ENCODE measurements around the gene HAS3. TPM values are rescaled to one million over a fixed set of nuclear protein-coding genes. Genes with fewer than 3 reads are reported as not detected.
A peak's percentile ranks its signal among the peaks of the same experiment; 100 is the strongest.

Gene HAS3
- total RNA-seq, 1 experiment from 2014 or later, result 100 TPM

DNA sequence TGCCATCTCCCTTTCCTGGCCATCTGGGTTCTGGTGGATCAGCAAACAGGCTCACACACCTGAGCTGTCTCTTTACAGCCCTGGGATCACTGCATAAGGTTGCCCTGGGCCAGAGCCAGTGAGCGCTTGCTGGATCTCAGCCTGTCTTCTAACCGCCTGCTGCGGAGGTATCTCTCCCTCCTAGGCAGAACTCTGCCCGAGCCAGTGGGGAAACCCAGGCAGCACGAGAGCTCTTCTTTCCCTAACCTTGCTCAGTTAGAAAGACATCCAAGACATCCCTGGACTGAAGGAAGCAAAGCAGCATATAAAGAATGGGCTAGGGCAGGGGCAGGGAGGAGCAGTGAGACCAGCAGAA lies 6.4 kb downstream of the HAS3 start:
- peaks cover 8% of the 10 kb centered on the region; the same call in 1 of the 2 replicates for H3K79me2 ChIP-seq (ENCODE audit: insufficient read depth, low read length)
- no peaks in the 10 kb centered on the region for H3K27me3 ChIP-seq (ENCODE audit: insufficient read depth, low read length)
- no peak overlapping the region for H4K91ac ChIP-seq (ENCODE audit: insufficient read length, low read depth, low read length)
- Mint-ChIP-seq H3K4me3 (no peak overlapping the region), H3K27me3 (ENCODE audit: low read depth) (no peaks in the 10 kb centered on the region), H3K36me3 (ENCODE audit: insufficient read depth in 1 of 3, low read depth in 3 of 3) (peaks cover 56 to 80% (median 68%) of the 10 kb centered on the region in 3 experiments), H3K4me1 (peaks cover 21 to 32% of the 10 kb centered on the region in 2 experiments), H3K27ac (peak overlapping the region in 1 of 3 experiments; percentile 74; a peak in 2 of 7 replicates), H3K9me3 (no peaks in the 10 kb centered on the region)
- H4K8ac ChIP-seq (replicated peaks; ENCODE audit: insufficient read length, low read depth, low read length), result no peak overlapping the region
- H3K27ac ChIP-seq (ENCODE audit: insufficient read length, low read depth, low read length), result no peak overlapping the region
- no peak overlapping the region for H2BK12ac ChIP-seq (ENCODE audit: insufficient read length, low read depth, low read length)
- H3K4ac ChIP-seq (ENCODE audit: low read depth, low read length), result no peak overlapping the region
- H2BK5ac ChIP-seq (ENCODE audit: insufficient read length, low read length), result no peak overlapping the region
- H3K56ac ChIP-seq (ENCODE audit: insufficient read length, low read depth, low read length), result no peak overlapping the region
- no peak overlapping the region for H2BK20ac ChIP-seq (ENCODE audit: low read depth, low read length, poor library complexity, severe bottlenecking)
- no peaks in the 10 kb centered on the region for H3K9me3 ChIP-seq (ENCODE audit: control insufficient read depth, low read depth, low read length)
- no peak overlapping the region for H4K5ac ChIP-seq (ENCODE audit: insufficient read length, low read depth, low read length)
- H3T11ph ChIP-seq (ENCODE audit: low read length), result no peak overlapping the region
- no peak overlapping the region for H3K23ac ChIP-seq (ENCODE audit: insufficient read length, low read depth, low read length)
- no peak overlapping the region for H3K18ac ChIP-seq (ENCODE audit: insufficient read length, low read depth, low read length)
- TF ChIP-seq, protein P1, sequence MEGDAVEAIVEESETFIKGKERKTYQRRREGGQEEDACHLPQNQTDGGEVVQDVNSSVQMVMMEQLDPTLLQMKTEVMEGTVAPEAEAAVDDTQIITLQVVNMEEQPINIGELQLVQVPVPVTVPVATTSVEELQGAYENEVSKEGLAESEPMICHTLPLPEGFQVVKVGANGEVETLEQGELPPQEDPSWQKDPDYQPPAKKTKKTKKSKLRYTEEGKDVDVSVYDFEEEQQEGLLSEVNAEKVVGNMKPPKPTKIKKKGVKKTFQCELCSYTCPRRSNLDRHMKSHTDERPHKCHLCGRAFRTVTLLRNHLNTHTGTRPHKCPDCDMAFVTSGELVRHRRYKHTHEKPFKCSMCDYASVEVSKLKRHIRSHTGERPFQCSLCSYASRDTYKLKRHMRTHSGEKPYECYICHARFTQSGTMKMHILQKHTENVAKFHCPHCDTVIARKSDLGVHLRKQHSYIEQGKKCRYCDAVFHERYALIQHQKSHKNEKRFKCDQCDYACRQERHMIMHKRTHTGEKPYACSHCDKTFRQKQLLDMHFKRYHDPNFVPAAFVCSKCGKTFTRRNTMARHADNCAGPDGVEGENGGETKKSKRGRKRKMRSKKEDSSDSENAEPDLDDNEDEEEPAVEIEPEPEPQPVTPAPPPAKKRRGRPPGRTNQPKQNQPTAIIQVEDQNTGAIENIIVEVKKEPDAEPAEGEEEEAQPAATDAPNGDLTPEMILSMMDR (conservative IDR thresholded peaks at IDR 0.05), result no peak
- H3K14ac ChIP-seq (ENCODE audit: insufficient read depth, low read length), result no peak overlapping the region
- peaks cover 7% of the 10 kb centered on the region; the same call in 1 of the 2 replicates for H3K4me1 ChIP-seq (ENCODE audit: insufficient read depth, low read length)
- H3K79me1 ChIP-seq (ENCODE audit: insufficient read depth, low read depth, low read length, poor library complexity, severe bottlenecking), result no peaks in the 10 kb centered on the region
- H3K4me2 ChIP-seq (ENCODE audit: insufficient read depth, insufficient read length, low read length), result no peak overlapping the region
- DNase-seq, result no peak
- H2BK15ac ChIP-seq (ENCODE audit: low read depth, low read length), result no peak overlapping the region
- no peak overlapping the region for H3K9ac ChIP-seq (ENCODE audit: extremely low read depth, insufficient read length, low read length)
- H3K23me2 ChIP-seq (ENCODE audit: insufficient read length, low read depth, low read length, poor library complexity, severe bottlenecking), result peaks cover 15% of the 10 kb centered on the region
- H2AK5ac ChIP-seq (ENCODE audit: insufficient read length, low read length), result no peak overlapping the region
- H2AFZ ChIP-seq (ENCODE audit: low read length), result no peak overlapping the region
- WGBS (ENCODE audit: extremely low coverage, insufficient read length, low lambda C conversion rate), result no CpG with 5 or more reads among the region's 5 CpGs
- H4K20me1 ChIP-seq (ENCODE audit: control insufficient read depth, insufficient read depth, insufficient read length), result no peaks in the 10 kb centered on the region
- H2BK120ac ChIP-seq (ENCODE audit: low read depth, low read length, poor library complexity, severe bottlenecking), result no peak overlapping the region

All from H9 (cell line).